ENCODE results near the gene TMEM179. TPM values are rescaled to one million over a fixed set of nuclear protein-coding genes. Genes with fewer than 3 reads are reported as not detected.
A peak's percentile ranks its signal among the peaks of the same experiment; 100 is the strongest.

The TMEM179 gene
- total and polyA plus RNA-seq, 2 of the 13 experiments (the other 11 are each of a cell fraction or from before 2014, with no cell fraction given) = not detected

- TF ChIP-seq MEIS2 (CRISPR knock-in tag; IDR thresholded peaks at IDR 0.05) = peak; percentile 67; the same call in 1 of the 2 replicates
- no peak for TF ChIP-seq JUND (CRISPR knock-in tag; IDR thresholded peaks at IDR 0.05)
- TF ChIP-seq ZNF430 (CRISPR knock-in tag; IDR thresholded peaks at IDR 0.05) = peak; percentile 67; the same call in 1 of the 2 replicates
- no peak for TF ChIP-seq ZNF230 (CRISPR knock-in tag; IDR thresholded peaks at IDR 0.05)
- peak; percentile 90; the same call in 1 of the 2 replicates for TF ChIP-seq ZSCAN12 (CRISPR knock-in tag; IDR thresholded peaks at IDR 0.05)
- TF ChIP-seq CHCHD3 (CRISPR knock-in tag; IDR thresholded peaks at IDR 0.05) = no peak
- no peak for TF ChIP-seq ZNF724P (CRISPR knock-in tag; IDR thresholded peaks at IDR 0.05; ENCODE audit: borderline replicate concordance)
- 0 out of 2 replicates have a peak, but pooled peaks have one; percentile 27 for TF ChIP-seq ZBED4 (CRISPR knock-in tag; IDR thresholded peaks at IDR 0.05; ENCODE audit: borderline replicate concordance)
- peak; percentile 66 for TF ChIP-seq HOXA3 (CRISPR knock-in tag; IDR thresholded peaks at IDR 0.05)
- no peak for TF ChIP-seq ZNF737 (CRISPR knock-in tag; IDR thresholded peaks at IDR 0.05; ENCODE audit: borderline replicate concordance)
- TF ChIP-seq ARNT2 (CRISPR knock-in tag; IDR thresholded peaks at IDR 0.05; ENCODE audit: low read depth) = 0 out of 2 replicates have a peak, but pooled peaks have one; percentile 48
- peak; percentile 52; the same call in 1 of the 2 replicates for TF ChIP-seq E2F2 (CRISPR knock-in tag; IDR thresholded peaks at IDR 0.05; ENCODE audit: borderline replicate concordance)
- no peak for TF ChIP-seq YEATS2 (CRISPR knock-in tag; IDR thresholded peaks at IDR 0.05; ENCODE audit: borderline replicate concordance)
- no peak for TF ChIP-seq BRF2 (CRISPR knock-in tag; IDR thresholded peaks at IDR 0.05)
- TF ChIP-seq GLI4 (CRISPR knock-in tag; IDR thresholded peaks at IDR 0.05; ENCODE audit: borderline replicate concordance) = no peak
- TF ChIP-seq ZNF512 (CRISPR knock-in tag; IDR thresholded peaks at IDR 0.05) = no peak
- TF ChIP-seq ARNTL (CRISPR knock-in tag; IDR thresholded peaks at IDR 0.05) = no peak
- peak; percentile 72 for TF ChIP-seq ZNF800 (CRISPR knock-in tag; IDR thresholded peaks at IDR 0.05)
These were observed at the start of gene TMEM179 (continued) for GRCh38 chr14:104604458-104605449.

Data from HepG2 (cell line).